Testis (tissue), 2 donors: ENCODE measurements around the gene IL25.

Experiments used
- CTCF ChIP-seq, 3 experiments: fragments of 450-650 bp in 2 of 3; fragments of 200-600 bp in 1 of 3; sonication (generic) in 1 of 3; IDR thresholded peaks; one replicate each; pipeline ENCODE4 v1.5.1; 2016 to 2019; ENCODE audit warnings: antibody characterized with exemption in 3 of 3, mild to moderate bottlenecking in 2 of 3, moderate library complexity in 1 of 3
- POLR2A ChIP-seq: fragments of 450-650 bp; IDR thresholded peaks from one replicate; pipeline ENCODE4 v1.6.1; 2017; ENCODE audit warnings: antibody characterized with exemption, mild to moderate bottlenecking, moderate library complexity

- TF ChIP-seq CTCF (IDR thresholded peaks at IDR 0.05) = no peak
- TF ChIP-seq POLR2A = no peak
Observed at GRCh38 chr14:23408307-23408630, 35.7 kb downstream of the IL25 start.
